ENCODE results near the gene CD302. TPM values are rescaled to one million over a fixed set of nuclear protein-coding genes. Genes with fewer than 3 reads are reported as not detected.

Gene CD302
- total and polyA plus RNA-seq, 4 donors = 65.9 to 118 (median 96.8) TPM

DNA sequence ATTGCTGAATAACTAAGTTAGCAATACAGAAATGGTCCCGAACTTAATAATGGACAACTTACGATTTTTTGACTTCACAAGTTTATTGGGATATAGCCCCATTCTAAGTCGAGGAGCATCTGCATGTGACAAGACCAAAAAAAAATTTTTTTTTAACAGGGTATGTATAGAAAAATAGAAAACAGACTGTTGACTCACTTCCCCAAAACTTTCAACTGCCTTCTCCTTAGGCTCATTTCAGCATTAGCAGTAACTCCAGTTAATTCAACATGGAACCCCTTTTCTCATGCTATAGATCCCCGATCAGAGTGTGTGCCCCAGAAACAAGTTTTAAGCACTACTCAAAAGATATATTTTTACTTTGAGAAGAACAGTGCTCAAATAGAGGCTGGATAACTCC is 5.4 kb downstream of the CD302 start:
- TF ChIP-seq YY1 (IDR thresholded peaks at IDR 0.05) = no peak
- TF ChIP-seq HNF4A (conservative IDR thresholded peaks at IDR 0.05) = no peak
- TF ChIP-seq TAF1 (conservative IDR thresholded peaks at IDR 0.05) = no peak
- TF ChIP-seq EGR1 (IDR thresholded peaks at IDR 0.05; ENCODE audit: low read depth in 2 of 2) = no peak
- TF ChIP-seq HNF4G (IDR thresholded peaks at IDR 0.05) = no peak
- no peak for TF ChIP-seq NR2F2 (IDR thresholded peaks at IDR 0.05)
- TF ChIP-seq, protein P1, sequence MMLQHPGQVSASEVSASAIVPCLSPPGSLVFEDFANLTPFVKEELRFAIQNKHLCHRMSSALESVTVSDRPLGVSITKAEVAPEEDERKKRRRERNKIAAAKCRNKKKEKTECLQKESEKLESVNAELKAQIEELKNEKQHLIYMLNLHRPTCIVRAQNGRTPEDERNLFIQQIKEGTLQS (IDR thresholded peaks at IDR 0.05) = no peak
- TF ChIP-seq, protein P2, sequence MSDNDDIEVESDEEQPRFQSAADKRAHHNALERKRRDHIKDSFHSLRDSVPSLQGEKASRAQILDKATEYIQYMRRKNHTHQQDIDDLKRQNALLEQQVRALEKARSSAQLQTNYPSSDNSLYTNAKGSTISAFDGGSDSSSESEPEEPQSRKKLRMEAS (IDR thresholded peaks at IDR 0.05) = no peak
- TF ChIP-seq, protein P3, sequence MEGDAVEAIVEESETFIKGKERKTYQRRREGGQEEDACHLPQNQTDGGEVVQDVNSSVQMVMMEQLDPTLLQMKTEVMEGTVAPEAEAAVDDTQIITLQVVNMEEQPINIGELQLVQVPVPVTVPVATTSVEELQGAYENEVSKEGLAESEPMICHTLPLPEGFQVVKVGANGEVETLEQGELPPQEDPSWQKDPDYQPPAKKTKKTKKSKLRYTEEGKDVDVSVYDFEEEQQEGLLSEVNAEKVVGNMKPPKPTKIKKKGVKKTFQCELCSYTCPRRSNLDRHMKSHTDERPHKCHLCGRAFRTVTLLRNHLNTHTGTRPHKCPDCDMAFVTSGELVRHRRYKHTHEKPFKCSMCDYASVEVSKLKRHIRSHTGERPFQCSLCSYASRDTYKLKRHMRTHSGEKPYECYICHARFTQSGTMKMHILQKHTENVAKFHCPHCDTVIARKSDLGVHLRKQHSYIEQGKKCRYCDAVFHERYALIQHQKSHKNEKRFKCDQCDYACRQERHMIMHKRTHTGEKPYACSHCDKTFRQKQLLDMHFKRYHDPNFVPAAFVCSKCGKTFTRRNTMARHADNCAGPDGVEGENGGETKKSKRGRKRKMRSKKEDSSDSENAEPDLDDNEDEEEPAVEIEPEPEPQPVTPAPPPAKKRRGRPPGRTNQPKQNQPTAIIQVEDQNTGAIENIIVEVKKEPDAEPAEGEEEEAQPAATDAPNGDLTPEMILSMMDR (IDR thresholded peaks at IDR 0.05; ENCODE audit: low read depth, low read length, missing input control) = no peak
- no peak for TF ChIP-seq RXRA (IDR thresholded peaks at IDR 0.05)
- TF ChIP-seq, protein P4, sequence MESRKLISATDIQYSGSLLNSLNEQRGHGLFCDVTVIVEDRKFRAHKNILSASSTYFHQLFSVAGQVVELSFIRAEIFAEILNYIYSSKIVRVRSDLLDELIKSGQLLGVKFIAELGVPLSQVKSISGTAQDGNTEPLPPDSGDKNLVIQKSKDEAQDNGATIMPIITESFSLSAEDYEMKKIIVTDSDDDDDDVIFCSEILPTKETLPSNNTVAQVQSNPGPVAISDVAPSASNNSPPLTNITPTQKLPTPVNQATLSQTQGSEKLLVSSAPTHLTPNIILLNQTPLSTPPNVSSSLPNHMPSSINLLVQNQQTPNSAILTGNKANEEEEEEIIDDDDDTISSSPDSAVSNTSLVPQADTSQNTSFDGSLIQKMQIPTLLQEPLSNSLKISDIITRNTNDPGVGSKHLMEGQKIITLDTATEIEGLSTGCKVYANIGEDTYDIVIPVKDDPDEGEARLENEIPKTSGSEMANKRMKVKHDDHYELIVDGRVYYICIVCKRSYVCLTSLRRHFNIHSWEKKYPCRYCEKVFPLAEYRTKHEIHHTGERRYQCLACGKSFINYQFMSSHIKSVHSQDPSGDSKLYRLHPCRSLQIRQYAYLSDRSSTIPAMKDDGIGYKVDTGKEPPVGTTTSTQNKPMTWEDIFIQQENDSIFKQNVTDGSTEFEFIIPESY (IDR thresholded peaks at IDR 0.05) = no peak
- TF ChIP-seq FOXA1 (IDR thresholded peaks at IDR 0.05) = no peak
- no peak for TF ChIP-seq SP1 (IDR thresholded peaks at IDR 0.05)
- Histone ChIP-seq H3K27ac (ENCODE audit: low read depth in 1 of 2, low read length in 2 of 2) (no peak overlapping the region), H3K4me3 (ENCODE audit: low read depth in 1 of 3, low read length in 3 of 3) (no peak overlapping the region)

DNA sequence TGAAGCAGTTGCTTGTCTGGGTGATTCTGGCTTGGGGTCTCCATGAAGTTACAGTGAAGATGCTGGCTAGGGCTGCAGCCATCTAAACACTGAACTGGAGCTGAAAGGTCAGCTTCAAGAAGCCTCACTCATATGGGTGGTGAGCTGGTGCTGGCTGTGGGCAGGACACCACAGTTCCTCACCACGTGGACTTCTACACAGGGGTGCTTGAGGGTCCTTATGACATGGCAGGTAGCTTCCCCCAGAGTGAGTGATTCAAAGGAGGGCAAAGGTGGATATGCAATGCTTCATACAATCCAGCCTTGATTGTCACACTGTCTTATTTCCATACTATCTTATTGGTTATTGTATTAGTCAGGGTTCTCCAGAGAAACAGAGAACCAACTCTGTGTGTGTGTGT is 6.0 kb downstream of the CD302 start:
- no peaks in the 10 kb centered on the region for H3K9me3 ChIP-seq (ENCODE audit: control insufficient read depth in 4 of 4, low read length in 3 of 4)
- H3K27ac ChIP-seq (ENCODE audit: low read depth in 1 of 2, low read length in 2 of 2) = no peak overlapping the region
- H3K27me3 ChIP-seq (ENCODE audit: control insufficient read depth in 4 of 4, insufficient read depth in 4 of 4, low read length in 3 of 4) = no peaks in the 10 kb centered on the region
- H3K9ac ChIP-seq (ENCODE audit: low read depth in 1 of 2, low read length in 2 of 2) = no peak overlapping the region
- TF ChIP-seq, protein P2 (IDR thresholded peaks at IDR 0.05) = no peak
- TF ChIP-seq NR2F2 (IDR thresholded peaks at IDR 0.05) (no peak), RAD21 (IDR thresholded peaks at IDR 0.05) (no peak), EGR1 (IDR thresholded peaks at IDR 0.05; ENCODE audit: low read depth in 2 of 2) (no peak), RXRA (IDR thresholded peaks at IDR 0.05) (no peak), GABPA (IDR thresholded peaks at IDR 0.05 in 1 of 2, conservative IDR thresholded peaks at IDR 0.05 in 1 of 2) (no peak), FOXA1 (IDR thresholded peaks at IDR 0.05) (no peak), HNF4G (IDR thresholded peaks at IDR 0.05) (no peak), FOXA2 (IDR thresholded peaks at IDR 0.05) (no peak), TAF1 (conservative IDR thresholded peaks at IDR 0.05) (no peak)
- TF ChIP-seq, protein P5, sequence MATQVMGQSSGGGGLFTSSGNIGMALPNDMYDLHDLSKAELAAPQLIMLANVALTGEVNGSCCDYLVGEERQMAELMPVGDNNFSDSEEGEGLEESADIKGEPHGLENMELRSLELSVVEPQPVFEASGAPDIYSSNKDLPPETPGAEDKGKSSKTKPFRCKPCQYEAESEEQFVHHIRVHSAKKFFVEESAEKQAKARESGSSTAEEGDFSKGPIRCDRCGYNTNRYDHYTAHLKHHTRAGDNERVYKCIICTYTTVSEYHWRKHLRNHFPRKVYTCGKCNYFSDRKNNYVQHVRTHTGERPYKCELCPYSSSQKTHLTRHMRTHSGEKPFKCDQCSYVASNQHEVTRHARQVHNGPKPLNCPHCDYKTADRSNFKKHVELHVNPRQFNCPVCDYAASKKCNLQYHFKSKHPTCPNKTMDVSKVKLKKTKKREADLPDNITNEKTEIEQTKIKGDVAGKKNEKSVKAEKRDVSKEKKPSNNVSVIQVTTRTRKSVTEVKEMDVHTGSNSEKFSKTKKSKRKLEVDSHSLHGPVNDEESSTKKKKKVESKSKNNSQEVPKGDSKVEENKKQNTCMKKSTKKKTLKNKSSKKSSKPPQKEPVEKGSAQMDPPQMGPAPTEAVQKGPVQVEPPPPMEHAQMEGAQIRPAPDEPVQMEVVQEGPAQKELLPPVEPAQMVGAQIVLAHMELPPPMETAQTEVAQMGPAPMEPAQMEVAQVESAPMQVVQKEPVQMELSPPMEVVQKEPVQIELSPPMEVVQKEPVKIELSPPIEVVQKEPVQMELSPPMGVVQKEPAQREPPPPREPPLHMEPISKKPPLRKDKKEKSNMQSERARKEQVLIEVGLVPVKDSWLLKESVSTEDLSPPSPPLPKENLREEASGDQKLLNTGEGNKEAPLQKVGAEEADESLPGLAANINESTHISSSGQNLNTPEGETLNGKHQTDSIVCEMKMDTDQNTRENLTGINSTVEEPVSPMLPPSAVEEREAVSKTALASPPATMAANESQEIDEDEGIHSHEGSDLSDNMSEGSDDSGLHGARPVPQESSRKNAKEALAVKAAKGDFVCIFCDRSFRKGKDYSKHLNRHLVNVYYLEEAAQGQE (IDR thresholded peaks at IDR 0.05) = no peak
- TF ChIP-seq, protein P3 (IDR thresholded peaks at IDR 0.05; ENCODE audit: low read depth, low read length, missing input control) = no peak
- TF ChIP-seq, protein P4 (IDR thresholded peaks at IDR 0.05) = no peak
- TF ChIP-seq, protein P1 (IDR thresholded peaks at IDR 0.05) = no peak
- WGBS = 84% methylated on average over 1 of the region's 1 CpG
- H3K4me1 ChIP-seq (ENCODE audit: control insufficient read depth in 4 of 4, insufficient read depth in 4 of 4, low read length in 3 of 4) = peaks cover 12 to 58% (median 37%) of the 10 kb centered on the region in 4 donors
- H3K4me3 ChIP-seq (ENCODE audit: low read depth in 1 of 3, low read length in 3 of 3) = no peak overlapping the region
- DNase-seq (ENCODE audit: low spot score) = no peak
- no peaks in the 10 kb centered on the region for H3K36me3 ChIP-seq (ENCODE audit: control insufficient read depth in 4 of 4, insufficient read depth in 3 of 4, low read depth in 1 of 4, low read length in 3 of 4)

More for the DNA sequence above, 5.4 kb downstream of the CD302 start:
- DNase-seq (ENCODE audit: low spot score) = no peak
- Histone ChIP-seq H3K9ac (ENCODE audit: low read depth in 1 of 2, low read length in 2 of 2) (no peak overlapping the region), H3K27me3 (ENCODE audit: control insufficient read depth in 4 of 4, insufficient read depth in 4 of 4, low read length in 3 of 4) (no peaks in the 10 kb centered on the region), H3K4me1 (ENCODE audit: control insufficient read depth in 4 of 4, insufficient read depth in 4 of 4, low read length in 3 of 4) (peaks cover 12 to 58% (median 37%) of the 10 kb centered on the region in 4 donors), H3K9me3 (ENCODE audit: control insufficient read depth in 4 of 4, low read length in 3 of 4) (no peaks in the 10 kb centered on the region), H3K36me3 (ENCODE audit: control insufficient read depth in 4 of 4, insufficient read depth in 3 of 4, low read depth in 1 of 4, low read length in 3 of 4) (no peaks in the 10 kb centered on the region)
- WGBS = 83% methylated on average over 4 of the region's 4 CpGs

All from liver (tissue), 9 donors.